Measurements from ENCODE around the gene SLC39A13. TPM values are rescaled to one million over a fixed set of nuclear protein-coding genes. Genes with fewer than 3 reads are reported as not detected.

The SLC39A13 gene
- total RNA-seq, 1 experiment from 2014 or later, result 27.1 TPM

DNA sequence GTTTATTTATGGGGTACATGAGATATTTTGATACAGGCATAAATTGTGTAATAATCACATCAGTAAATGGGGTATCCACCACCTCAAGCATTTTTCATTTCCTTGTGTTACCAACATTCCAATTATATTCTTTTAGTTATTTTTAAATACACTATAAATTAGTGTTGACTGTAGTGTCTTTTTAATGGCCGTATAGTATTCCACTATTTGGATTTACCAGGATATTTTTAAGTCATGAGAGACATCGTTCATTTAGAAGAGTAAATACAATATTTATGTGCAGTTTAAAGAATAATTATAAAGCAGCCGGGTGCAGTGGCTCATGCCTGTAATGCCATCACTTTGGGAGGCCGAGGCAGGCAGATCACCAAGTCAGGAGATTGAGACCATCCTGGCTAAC lies 23.9 kb upstream of the SLC39A13 start:
- Histone ChIP-seq H3K27me3 (replicated peaks; ENCODE audit: control insufficient read depth, insufficient read depth, low read length) (no peaks in the 10 kb centered on the region), H3K36me3 (ENCODE audit: control insufficient read depth, insufficient read depth, low read length) (no peaks in the 10 kb centered on the region), H3K4me1 (no peaks in the 10 kb centered on the region), H3K4me3 (ENCODE audit: low read depth, low read length) (no peak overlapping the region), H3K9me3 (no peaks in the 10 kb centered on the region)
- H3K9me3 Mint-ChIP-seq (ENCODE audit: unreplicated experiment), result no peaks in the 10 kb centered on the region
- no peaks in the 10 kb centered on the region for H3K36me3 Mint-ChIP-seq (ENCODE audit: insufficient read depth, unreplicated experiment)
- intact Hi-C loops (cut with micrococcal nuclease; ENCODE audit: unreplicated experiment), result no loop called here
- POLR2A ChIA-PET, result no interaction called here
- H3K27me3 Mint-ChIP-seq (ENCODE audit: insufficient read depth, unreplicated experiment), result no peaks in the 10 kb centered on the region
- H3K27ac Mint-ChIP-seq (ENCODE audit: unreplicated experiment), result no peak overlapping the region
- H3K4me3 Mint-ChIP-seq (ENCODE audit: unreplicated experiment), result no peak overlapping the region
- CTCF ChIA-PET, result no interaction called here
- no peaks in the 10 kb centered on the region for H3K4me1 Mint-ChIP-seq (ENCODE audit: low read depth, unreplicated experiment)
- TF ChIP-seq, protein P1, sequence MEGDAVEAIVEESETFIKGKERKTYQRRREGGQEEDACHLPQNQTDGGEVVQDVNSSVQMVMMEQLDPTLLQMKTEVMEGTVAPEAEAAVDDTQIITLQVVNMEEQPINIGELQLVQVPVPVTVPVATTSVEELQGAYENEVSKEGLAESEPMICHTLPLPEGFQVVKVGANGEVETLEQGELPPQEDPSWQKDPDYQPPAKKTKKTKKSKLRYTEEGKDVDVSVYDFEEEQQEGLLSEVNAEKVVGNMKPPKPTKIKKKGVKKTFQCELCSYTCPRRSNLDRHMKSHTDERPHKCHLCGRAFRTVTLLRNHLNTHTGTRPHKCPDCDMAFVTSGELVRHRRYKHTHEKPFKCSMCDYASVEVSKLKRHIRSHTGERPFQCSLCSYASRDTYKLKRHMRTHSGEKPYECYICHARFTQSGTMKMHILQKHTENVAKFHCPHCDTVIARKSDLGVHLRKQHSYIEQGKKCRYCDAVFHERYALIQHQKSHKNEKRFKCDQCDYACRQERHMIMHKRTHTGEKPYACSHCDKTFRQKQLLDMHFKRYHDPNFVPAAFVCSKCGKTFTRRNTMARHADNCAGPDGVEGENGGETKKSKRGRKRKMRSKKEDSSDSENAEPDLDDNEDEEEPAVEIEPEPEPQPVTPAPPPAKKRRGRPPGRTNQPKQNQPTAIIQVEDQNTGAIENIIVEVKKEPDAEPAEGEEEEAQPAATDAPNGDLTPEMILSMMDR (IDR thresholded peaks at IDR 0.05; ENCODE audit: insufficient read depth in 1 of 2, low read depth in 1 of 2, low read length in 1 of 2, severe bottlenecking in 1 of 2, unreplicated experiment in 1 of 2), result no peak
- BruUV-seq (replicated peaks), result no TSS peak
- DNase-seq, result no peak

DNA sequence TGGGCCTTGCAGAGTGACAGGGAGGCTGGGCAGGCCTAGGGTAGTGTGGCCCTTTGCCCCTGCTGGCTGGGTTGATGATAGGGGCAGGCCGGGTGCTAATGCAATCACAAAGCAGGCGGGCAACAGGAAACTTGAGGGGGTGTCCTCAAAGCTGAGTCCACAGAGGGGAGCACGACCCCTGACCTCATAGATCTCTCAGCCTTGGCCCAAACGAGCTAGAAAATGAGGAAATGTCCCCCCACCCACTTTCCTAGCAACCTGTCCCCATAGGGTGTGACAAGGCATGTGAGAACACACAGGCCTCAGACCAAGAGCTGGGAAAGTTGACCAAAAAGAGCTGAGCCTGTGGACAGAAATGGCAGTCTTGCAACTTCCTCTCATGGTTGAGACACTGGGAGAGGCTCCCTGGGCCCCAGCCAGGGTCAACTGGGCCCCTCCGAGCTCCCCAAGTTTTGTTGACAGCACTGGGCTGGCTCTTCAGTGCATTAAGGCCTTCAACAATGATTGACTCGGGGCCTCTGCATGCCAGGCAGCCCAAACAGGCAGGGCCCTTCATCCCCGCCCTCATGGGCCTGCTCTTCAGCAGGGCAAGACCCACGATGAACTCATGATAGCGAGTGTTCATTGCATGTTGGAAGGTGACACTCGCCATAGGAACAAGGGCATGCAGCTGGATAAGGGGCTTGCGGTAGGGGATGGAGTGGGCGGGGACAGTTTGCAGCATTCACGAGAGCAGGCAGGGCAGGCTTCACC lies 20.3 kb upstream of the SLC39A13 start:
- Mint-ChIP-seq H3K27ac (ENCODE audit: unreplicated experiment) (no peak overlapping the region), H3K4me3 (ENCODE audit: unreplicated experiment) (no peak overlapping the region), H3K27me3 (ENCODE audit: insufficient read depth, unreplicated experiment) (no peaks in the 10 kb centered on the region), H3K9me3 (ENCODE audit: unreplicated experiment) (no peaks in the 10 kb centered on the region), H3K4me1 (ENCODE audit: low read depth, unreplicated experiment) (no peaks in the 10 kb centered on the region), H3K36me3 (ENCODE audit: insufficient read depth, unreplicated experiment) (no peaks in the 10 kb centered on the region)
- no peaks in the 10 kb centered on the region for H3K36me3 ChIP-seq (ENCODE audit: control insufficient read depth, insufficient read depth, low read length)
- H3K4me3 ChIP-seq (ENCODE audit: low read depth, low read length), result no peak overlapping the region
- TF ChIP-seq, protein P1 (IDR thresholded peaks at IDR 0.05; ENCODE audit: insufficient read depth in 1 of 2, low read depth in 1 of 2, low read length in 1 of 2, severe bottlenecking in 1 of 2, unreplicated experiment in 1 of 2), result no peak
- no TSS peak for BruUV-seq (replicated peaks)
- ChIA-PET POLR2A (no interaction called here), CTCF (interaction anchor here (0.5 to 1.1 kb wide), 4 partner anchors 19 to 639 kb away, joined by 3 to 6 read pairs (median 3); no protein-coding TSS in a partner anchor)
- DNase-seq, result no peak
- H3K9me3 ChIP-seq, result no peaks in the 10 kb centered on the region
- no peaks in the 10 kb centered on the region for H3K4me1 ChIP-seq
- no peaks in the 10 kb centered on the region for H3K27me3 ChIP-seq (replicated peaks; ENCODE audit: control insufficient read depth, insufficient read depth, low read length)
- intact Hi-C loops (cut with micrococcal nuclease; ENCODE audit: unreplicated experiment), result no loop called here

DNA sequence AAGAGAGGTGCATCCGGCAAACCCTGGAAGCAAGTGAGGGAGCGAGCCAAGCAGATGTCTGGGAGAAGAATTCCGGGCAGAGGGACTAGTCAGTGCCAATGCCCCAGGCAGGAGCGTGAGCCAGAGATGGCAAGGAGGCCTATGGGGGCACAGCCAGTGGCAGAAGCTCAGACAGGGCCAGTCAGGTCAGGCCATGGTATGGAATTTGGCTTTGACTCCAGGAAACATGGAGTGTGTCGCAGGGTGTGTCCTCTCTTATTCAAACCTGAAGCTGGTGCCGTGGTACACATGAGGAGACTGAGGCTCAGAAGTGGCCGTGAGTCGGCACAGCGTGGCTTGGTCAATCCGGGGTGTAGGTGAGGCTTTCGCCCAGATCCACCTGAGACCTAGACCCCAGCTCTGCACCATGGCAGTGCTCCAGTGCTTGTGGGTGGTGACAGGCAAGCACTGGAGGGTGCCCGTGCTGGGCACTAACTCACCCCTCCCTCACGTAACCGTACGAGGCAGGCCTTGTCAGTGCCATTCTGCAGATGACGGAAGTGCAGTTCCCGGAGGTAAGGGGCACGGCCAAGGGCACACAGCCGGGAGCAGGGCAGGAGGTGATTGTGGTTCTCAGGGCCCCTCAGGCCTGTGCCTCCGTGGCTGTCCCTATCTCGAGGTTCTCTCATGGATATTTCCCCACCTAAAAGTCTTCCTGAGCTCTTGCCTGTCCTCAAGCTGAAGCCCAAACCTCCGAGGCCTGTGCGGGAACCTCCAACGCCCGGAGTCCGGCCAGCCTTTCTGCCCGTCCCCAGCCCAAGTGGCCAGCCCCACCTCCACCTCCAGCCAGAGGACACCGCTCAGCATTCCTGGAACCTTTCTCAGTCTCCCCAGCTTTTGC lies 19.5 kb upstream of the SLC39A13 start:
- no peak overlapping the region for H3K27ac Mint-ChIP-seq (ENCODE audit: unreplicated experiment)
- Histone ChIP-seq H3K9me3 (no peaks in the 10 kb centered on the region), H3K4me3 (ENCODE audit: low read depth, low read length) (no peak overlapping the region), H3K27me3 (replicated peaks; ENCODE audit: control insufficient read depth, insufficient read depth, low read length) (no peaks in the 10 kb centered on the region), H3K36me3 (ENCODE audit: control insufficient read depth, insufficient read depth, low read length) (no peaks in the 10 kb centered on the region), H3K4me1 (no peaks in the 10 kb centered on the region)
- BruUV-seq (replicated peaks), result no TSS peak
- H3K9me3 Mint-ChIP-seq (ENCODE audit: unreplicated experiment), result no peaks in the 10 kb centered on the region
- ChIA-PET POLR2A (interaction anchor here (1.2 kb wide), 1 partner anchor 19 kb away, joined by 7 read pairs; no protein-coding TSS in a partner anchor), CTCF (interaction anchor here (0.5 to 1.1 kb wide), 3 partner anchors 18 to 640 kb away, joined by 3 to 6 read pairs (median 3); no protein-coding TSS in a partner anchor)
- no peak overlapping the region for H3K4me3 Mint-ChIP-seq (ENCODE audit: unreplicated experiment)
- intact Hi-C loops (cut with micrococcal nuclease; ENCODE audit: unreplicated experiment), result no loop called here
- DNase-seq, result no peak
- H3K27me3 Mint-ChIP-seq (ENCODE audit: insufficient read depth, unreplicated experiment), result no peaks in the 10 kb centered on the region
- no peaks in the 10 kb centered on the region for H3K36me3 Mint-ChIP-seq (ENCODE audit: insufficient read depth, unreplicated experiment)
- no peaks in the 10 kb centered on the region for H3K4me1 Mint-ChIP-seq (ENCODE audit: low read depth, unreplicated experiment)
- TF ChIP-seq, protein P1 (IDR thresholded peaks at IDR 0.05; ENCODE audit: insufficient read depth in 1 of 2, low read depth in 1 of 2, low read length in 1 of 2, severe bottlenecking in 1 of 2, unreplicated experiment in 1 of 2), result no peak

Data from Caco-2 (cell line).